HCT116 (cell line): ENCODE data around the gene FSIP1. TPM values are rescaled to one million over a fixed set of nuclear protein-coding genes. Genes with fewer than 3 reads are reported as not detected.

Experiments used
- ATAC-seq: fragments of 200-7000 bp; cut with Tn5 transposase; 2 replicates; pipeline ENCODE4 v1.9.1; 2020; ENCODE audit warnings: mild to moderate bottlenecking, moderate library complexity
- BruUV-seq: library from RNA; stranded (reverse); fragments of 400-500 nt; replicated peaks from 2 replicates; lab custom pipeline; 2021; lab: Mats Ljungman, UMichigan
- CTCF ChIA-PET: fragments of 300-600 bp; sonication (Branson Sonifier 250); formaldehyde crosslinking; loops from one replicate; lab custom pipeline; 2021; ENCODE audit warnings: antibody characterized with exemption; lab: Charles Lee
- POLR2A ChIA-PET: fragments of 300-600, 350-600 bp; sonication (Branson Sonifier 250); formaldehyde crosslinking; loops from one replicate; lab custom pipeline; 2021; ENCODE audit warnings: antibody characterized with exemption; lab: Charles Lee
- RAD21 ChIA-PET, 2 experiments: fragments of 300-600 bp; sonication (Branson Sonifier 250); formaldehyde crosslinking; loops; one replicate each; lab custom pipeline; 2023; ENCODE audit warnings: low total read pairs in 2 of 2; ENCODE audit not compliant: uncharacterized antibody in 2 of 2, unreplicated experiment in 2 of 2, low non-redundant PET in 1 of 2; lab: Charles Lee
- DNase-seq: peaks from one replicate; pipeline ENCODE4 v3.0.0-alpha.2; 2010; ENCODE audit warnings: low read depth, low spot score
- H2AFZ ChIP-seq: fragments of 200-600 bp; shearing (Covaris generic), sonication (generic); 2 replicates; pipeline ENCODE4 v1.6.1; 2017; ENCODE audit warnings: low read depth, mixed run types, mixed read lengths, antibody characterized with exemption, low read length; ENCODE audit not compliant: poor library complexity, severe bottlenecking
- H3K27ac ChIP-seq: 2 replicates; pipeline ENCODE4 v1.5.1; 2012; ENCODE audit warnings: low read depth, low read length
- H3K27me3 ChIP-seq: fragments of 200-600 bp; sonication (generic); 2 replicates; pipeline ENCODE4 v1.6.1; 2016; ENCODE audit warnings: mixed run types, low read length, mixed read lengths; ENCODE audit not compliant: insufficient read depth
- H3K36me3 ChIP-seq, 2 experiments: fragments of 200-500 bp in 1 of 2; fragments of 200-600 bp in 1 of 2; sonication (Bioruptor generic) in 1 of 2; sonication (generic) in 1 of 2; 2 replicates each; pipeline versions ENCODE4 v1.5.1 to v1.6.1; 2014 to 2016; ENCODE audit warnings: low read length in 2 of 2, inconsistent platforms in 1 of 2, mixed read lengths in 1 of 2, mixed run types in 1 of 2; ENCODE audit not compliant: insufficient read depth in 2 of 2, control insufficient read depth in 1 of 2
- H3K4me1 ChIP-seq, 2 experiments: fragments of 200-600 bp in 1 of 2; sonication (generic) in 1 of 2; 2 replicates each; pipeline versions ENCODE4 v1.5.1 to v1.6.1; 2012 to 2017; ENCODE audit warnings: low read length in 2 of 2, inconsistent platforms in 1 of 2, mild to moderate bottlenecking in 1 of 2, mixed read lengths in 1 of 2, mixed run types in 1 of 2, moderate library complexity in 1 of 2; ENCODE audit not compliant: insufficient read depth in 2 of 2, control insufficient read depth in 1 of 2
- H3K4me2 ChIP-seq: fragments of 200-600 bp; sonication (generic); 2 replicates; pipeline ENCODE4 v1.6.1; 2017; ENCODE audit warnings: mixed run types, low read length, mixed read lengths
- H3K4me3 ChIP-seq, 2 experiments: fragments of 200-600 bp in 1 of 2; sonication (generic) in 1 of 2; replicated peaks in 1 of 2; 2 replicates each; pipeline ENCODE4 v1.5.1; 2011 to 2016; ENCODE audit warnings: low read length in 2 of 2, control low read depth in 1 of 2, low read depth in 1 of 2, mild to moderate bottlenecking in 1 of 2, mixed read lengths in 1 of 2, mixed run types in 1 of 2
- H3K79me2 ChIP-seq: fragments of 200-600 bp; sonication (generic); 2 replicates; pipeline ENCODE4 v1.6.1; 2017; ENCODE audit warnings: mild to moderate bottlenecking, mixed run types, low read length, moderate library complexity, mixed read lengths; ENCODE audit not compliant: insufficient read depth
- H3K9ac ChIP-seq: fragments of 200-600 bp; sonication (generic); 2 replicates; pipeline ENCODE4 v1.6.1; 2016; ENCODE audit warnings: low read length, mixed read lengths
- H3K9me2 ChIP-seq: fragments of 200-600 bp; sonication (generic), shearing (Covaris generic); 2 replicates; pipeline ENCODE4 v1.6.1; 2017; ENCODE audit warnings: mixed run types, mild to moderate bottlenecking, moderate library complexity; ENCODE audit not compliant: insufficient read depth
- H3K9me3 ChIP-seq, 2 experiments: fragments of 200-500 bp in 1 of 2; fragments of 200-600 bp in 1 of 2; sonication (Bioruptor generic) in 1 of 2; sonication (generic) in 1 of 2; 2 replicates each; pipeline ENCODE4 v1.6.1; 2014 to 2017; ENCODE audit warnings: low read length in 2 of 2, mixed read lengths in 2 of 2, inconsistent platforms in 1 of 2, low read depth in 1 of 2, mild to moderate bottlenecking in 1 of 2, mixed run types in 1 of 2, moderate library complexity in 1 of 2; ENCODE audit not compliant: control insufficient read depth in 1 of 2, insufficient read depth in 1 of 2
- H4K20me1 ChIP-seq: fragments of 200-600 bp; sonication (generic), shearing (Covaris generic); 2 replicates; pipeline ENCODE4 v1.6.1; 2017; ENCODE audit warnings: mixed run types, mild to moderate bottlenecking, moderate library complexity; ENCODE audit not compliant: insufficient read depth
- CBX3 ChIP-seq: IDR thresholded peaks from 2 replicates; pipeline ENCODE4 v1.6.1; 2012; ENCODE audit warnings: low read depth
- CEBPB ChIP-seq: IDR thresholded peaks from 2 replicates; pipeline ENCODE4 v1.6.1; 2012; ENCODE audit warnings: low read depth
- CTCF ChIP-seq, 3 experiments: fragments of 200-600 bp in 1 of 3; sonication (generic) in 1 of 3; IDR thresholded peaks in 2 of 3; conservative IDR thresholded peaks in 1 of 3; 2 replicates each; pipeline ENCODE4 v1.5.1; 2012 to 2017; ENCODE audit warnings: low read depth in 2 of 3, low read length in 2 of 3, antibody characterized with exemption in 1 of 3, borderline replicate concordance in 1 of 3, control low read depth in 1 of 3, mild to moderate bottlenecking in 1 of 3, mixed read lengths in 1 of 3, mixed run types in 1 of 3, moderate library complexity in 1 of 3; ENCODE audit not compliant: insufficient read depth in 1 of 3
- EGR1 ChIP-seq: IDR thresholded peaks from 2 replicates; pipeline ENCODE4 v1.6.1; 2012; ENCODE audit warnings: low read depth
- EZH2 ChIP-seq: fragments of 200-600 bp; sonication (generic); IDR thresholded peaks from 2 replicates; pipeline ENCODE4 v1.6.1; 2017; ENCODE audit warnings: antibody characterized with exemption, mixed run types
- JUND ChIP-seq: IDR thresholded peaks from 2 replicates; pipeline ENCODE4 v1.6.1; 2012
- MAX ChIP-seq: IDR thresholded peaks from 2 replicates; pipeline ENCODE4 v1.6.1; 2012
- POLR2A ChIP-seq: IDR thresholded peaks from 2 replicates; pipeline ENCODE4 v1.7.0; 2011; ENCODE audit warnings: borderline replicate concordance; ENCODE audit not compliant: insufficient read depth, insufficient read length; ENCODE audit errors: extremely low read depth
- SIN3A ChIP-seq: IDR thresholded peaks from 2 replicates; pipeline ENCODE4 v1.6.1; 2012; ENCODE audit warnings: low read depth
- SP1 ChIP-seq: IDR thresholded peaks from 2 replicates; pipeline ENCODE4 v1.6.1; 2012; ENCODE audit warnings: low read depth
- SRF ChIP-seq: IDR thresholded peaks from 2 replicates; pipeline ENCODE4 v1.6.1; 2012; ENCODE audit warnings: low read depth
- TCF7L2 ChIP-seq: IDR thresholded peaks from 2 replicates; pipeline ENCODE4 v1.7.0; 2011; ENCODE audit warnings: borderline replicate concordance, inconsistent platforms; ENCODE audit not compliant: insufficient read depth, insufficient read length; ENCODE audit errors: extremely low read depth
- YY1 ChIP-seq: IDR thresholded peaks from 2 replicates; pipeline ENCODE4 v1.6.1; 2011; ENCODE audit warnings: low read length, low read depth, moderate library complexity, mild to moderate bottlenecking; ENCODE audit not compliant: insufficient replicate concordance; ENCODE audit errors: extremely low read depth
- ZBTB33 ChIP-seq: IDR thresholded peaks from 2 replicates; pipeline ENCODE4 v1.6.1; 2011; ENCODE audit warnings: mild to moderate bottlenecking, low read length, moderate library complexity; ENCODE audit not compliant: insufficient replicate concordance; ENCODE audit errors: extremely low read depth
- ZFX ChIP-seq: fragments of 450-650 bp; IDR thresholded peaks from 2 replicates; pipeline ENCODE4 v1.6.1; 2017
- ZNF274 ChIP-seq: fragments of 200-500 bp; sonication (Bioruptor generic); IDR thresholded peaks from 2 replicates; pipeline ENCODE4 v1.6.1; 2014; ENCODE audit warnings: mild to moderate bottlenecking, low read depth, low read length, inconsistent platforms
- intact Hi-C: fragments of 100-400 bp; cut with micrococcal nuclease; formaldehyde crosslinking; loops from 2 replicates; pipeline ENCODE4 v1.10.0; 2022
- total RNA-seq: library from RNA; stranded (reverse); gene quantifications from one replicate; pipeline ENCODE4 v1.2.1, GENCODE V29; 2021; ENCODE audit not compliant: unreplicated experiment

Gene FSIP1
- total RNA-seq, 1 experiment from 2014 or later: 0.42 TPM

GRCh38 chr15:39645976-39646257, 136.7 kb downstream of the FSIP1 start:
- POLR2A ChIA-PET: no interaction called here
- BruUV-seq: no TSS peak
- CTCF ChIA-PET: interaction anchor here (1.1 kb wide), 1 partner anchor 111 kb away, joined by 4 read pairs; no protein-coding TSS in a partner anchor
- DNase-seq: no peak
- Histone ChIP-seq H2AFZ (no peak overlapping the region), H3K27me3 (no peaks in the 10 kb centered on the region), H3K79me2 (no peaks in the 10 kb centered on the region), H3K4me3 (no peak overlapping the region), H3K9ac (no peak overlapping the region), H3K9me3 (no peaks in the 10 kb centered on the region), H3K4me1 (peaks cover 16 to 19% of the 10 kb centered on the region in 2 experiments), H3K36me3 (no peaks in the 10 kb centered on the region), H3K9me2 (no peaks in the 10 kb centered on the region), H3K4me2 (no peak overlapping the region), H4K20me1 (no peaks in the 10 kb centered on the region), H3K27ac (no peak overlapping the region)
- TF ChIP-seq EZH2 (no peak), CEBPB (no peak), JUND (no peak)
- RAD21 ChIA-PET: interaction anchor here in 1 of 2 experiments (0.7 kb wide), 1 partner anchor 52 kb away, joined by 3 read pairs; no protein-coding TSS in a partner anchor
- no peak for ATAC-seq
- intact Hi-C loops: no loop called here

GRCh38 chr15:39645138-39645975, 137.3 kb downstream of the FSIP1 start:
- ATAC-seq (no peak), DNase-seq (no peak)
- Histone ChIP-seq H2AFZ (no peak overlapping the region), H3K4me2 (no peak overlapping the region), H3K9ac (no peak overlapping the region), H4K20me1 (no peaks in the 10 kb centered on the region), H3K79me2 (no peaks in the 10 kb centered on the region), H3K4me1 (peaks cover 16 to 21% of the 10 kb centered on the region in 2 experiments), H3K4me3 (no peak overlapping the region), H3K36me3 (no peaks in the 10 kb centered on the region), H3K27me3 (no peaks in the 10 kb centered on the region), H3K27ac (no peak overlapping the region), H3K9me3 (no peaks in the 10 kb centered on the region), H3K9me2 (no peaks in the 10 kb centered on the region)
- ChIA-PET RAD21 (no interaction called here), CTCF (interaction anchor here (1.1 kb wide), 1 partner anchor 112 kb away, joined by 4 read pairs; no protein-coding TSS in a partner anchor), POLR2A (no interaction called here)
- intact Hi-C loops: no loop called here
- BruUV-seq: no TSS peak
- TF ChIP-seq TCF7L2: no peak
- TF ChIP-seq CBX3: no peak
- no peak for TF ChIP-seq EGR1
- no peak for TF ChIP-seq SP1
- no peak for TF ChIP-seq SRF
- TF ChIP-seq POLR2A: no peak
- no peak for TF ChIP-seq YY1
- TF ChIP-seq ZFX: no peak
- TF ChIP-seq CTCF (IDR thresholded peaks at IDR 0.05 in 2 of 3, conservative IDR thresholded peaks at IDR 0.05 in 1 of 3; ENCODE audit: borderline replicate concordance in 1 of 3, insufficient read depth in 1 of 3, low read depth in 2 of 3, low read length in 2 of 3): no peak
- TF ChIP-seq ZNF274: no peak
- no peak for TF ChIP-seq ZBTB33
- TF ChIP-seq SIN3A: no peak
- TF ChIP-seq EZH2: no peak
- no peak for TF ChIP-seq MAX
